ENCODE measurements around the gene P2RX7. TPM values are rescaled to one million over a fixed set of nuclear protein-coding genes. Genes with fewer than 3 reads are reported as not detected.

Gene P2RX7
- polyA plus RNA-seq, 2 of the 4 experiments (the other 2 are of a cell fraction) = 0.03 TPM; not detected in 1

GRCh38 chr12:121232977-121233627 is 100.4 kb downstream of the P2RX7 start:
- Histone ChIP-seq H3K4me3 (no peak overlapping the region), H3K4me1 (0 out of 3 replicates have a peak, but pooled peaks cover 3% of the 10 kb centered on the region), H3K9me3 (no peaks in the 10 kb centered on the region), H3K4me2 (no peak overlapping the region), H3K27ac (no peak overlapping the region)
- DNase-seq (ENCODE audit: low read depth in 1 of 2, low spot score in 1 of 2) (no peak), FAIRE-seq (no peak), ATAC-seq (peak; percentile 10 to 37; a peak in 3 of 6 replicates)
- WGBS (ENCODE audit: missing lambda C conversion rate) = 96% methylated on average over 14 of the region's 14 CpGs
- ChIA-PET POLR2A (no interaction called here), CTCF (interaction anchor here (0.6 kb wide), 1 partner anchor 16 kb away, joined by 4 read pairs; no protein-coding TSS in a partner anchor)
- no peak for TF ChIP-seq EHF (CRISPR knock-in tag; IDR thresholded peaks at IDR 0.05)
- TF ChIP-seq POLR2AphosphoS2 (conservative IDR thresholded peaks at IDR 0.05; ENCODE audit: low read length) = no peak
- TF ChIP-seq HOXA7 (CRISPR knock-in tag; IDR thresholded peaks at IDR 0.05) = no peak
- no peak for TF ChIP-seq RAD21 (conservative IDR thresholded peaks at IDR 0.05 in 1 of 2, IDR thresholded peaks at IDR 0.05 in 1 of 2)
- TF ChIP-seq ZSCAN20 (CRISPR knock-in tag; IDR thresholded peaks at IDR 0.05) = no peak
- TF ChIP-seq ELK1 (IDR thresholded peaks at IDR 0.05; ENCODE audit: low read depth, low read length) = no peak
- TF ChIP-seq KDM5A (IDR thresholded peaks at IDR 0.05) = no peak
- TF ChIP-seq NPAS2 (CRISPR knock-in tag; IDR thresholded peaks at IDR 0.05; ENCODE audit: borderline replicate concordance) = no peak
- TF ChIP-seq CEBPB (IDR thresholded peaks at IDR 0.05) = no peak
- no peak for TF ChIP-seq JUNB (IDR thresholded peaks at IDR 0.05)
- TF ChIP-seq BHLHE40 (IDR thresholded peaks at IDR 0.05; ENCODE audit: low read depth, low read length) = no peak
- TF ChIP-seq ATOH8 (CRISPR knock-in tag; IDR thresholded peaks at IDR 0.05; ENCODE audit: low read depth) = no peak

GRCh38 chr12:121233628-121234020 is 100.9 kb downstream of the P2RX7 start:
- no peaks in the 10 kb centered on the region for H3K9me3 ChIP-seq
- no peak overlapping the region for H3K27ac ChIP-seq
- CTCF ChIA-PET = interaction anchor here (0.6 to 1.4 kb wide), 2 partner anchors 16 to 172 kb away, joined by 4 read pairs; no protein-coding TSS in a partner anchor
- no peak for TF ChIP-seq KDM5A (IDR thresholded peaks at IDR 0.05)
- no peak for TF ChIP-seq ATOH8 (CRISPR knock-in tag; IDR thresholded peaks at IDR 0.05; ENCODE audit: low read depth)
- TF ChIP-seq BHLHE40 (IDR thresholded peaks at IDR 0.05; ENCODE audit: low read depth, low read length) = no peak
- TF ChIP-seq REST (IDR thresholded peaks at IDR 0.05) = no peak
- no peak for TF ChIP-seq SREBF2 (IDR thresholded peaks at IDR 0.05)
- TF ChIP-seq RFX5 (IDR thresholded peaks at IDR 0.05) = no peak
- TF ChIP-seq CHD2 (IDR thresholded peaks at IDR 0.05; ENCODE audit: low read length, partially characterized antibody) = no peak
- no peak for TF ChIP-seq PBX3 (IDR thresholded peaks at IDR 0.05)
- no peak for TF ChIP-seq BCL3 (IDR thresholded peaks at IDR 0.05)
- no peak for TF ChIP-seq SMC3 (IDR thresholded peaks at IDR 0.05)
- TF ChIP-seq POLR2A (IDR thresholded peaks at IDR 0.05; ENCODE audit: low read length) = no peak
- no peak for TF ChIP-seq E2F6 (IDR thresholded peaks at IDR 0.05; ENCODE audit: borderline replicate concordance, low read depth)
- TF ChIP-seq USF2 (IDR thresholded peaks at IDR 0.05) = no peak
- no peak for TF ChIP-seq HOXB13 (CRISPR knock-in tag; IDR thresholded peaks at IDR 0.05; ENCODE audit: low read depth)
- no peak for TF ChIP-seq TFCP2L1 (CRISPR knock-in tag; IDR thresholded peaks at IDR 0.05)
- no peak for TF ChIP-seq JUNB (IDR thresholded peaks at IDR 0.05)
- no peak for TF ChIP-seq HOXA7 (CRISPR knock-in tag; IDR thresholded peaks at IDR 0.05)
- TF ChIP-seq RNF2 (IDR thresholded peaks at IDR 0.05; ENCODE audit: borderline replicate concordance, low read depth) = no peak
- POLR2A ChIA-PET = no interaction called here
- DNase-seq (ENCODE audit: low read depth in 1 of 2, low spot score in 1 of 2) (no peak), ATAC-seq (no peak), FAIRE-seq (no peak)
- H3K4me2 ChIP-seq = no peak overlapping the region
- no peak overlapping the region for H3K4me3 ChIP-seq
- 91% methylated on average over 10 of the region's 11 CpGs for WGBS (ENCODE audit: missing lambda C conversion rate)
- H3K4me1 ChIP-seq = 0 out of 3 replicates have a peak, but pooled peaks cover 3% of the 10 kb centered on the region
